ENCODE measurements around the gene EEFSEC.

Gene EEFSEC

DNA sequence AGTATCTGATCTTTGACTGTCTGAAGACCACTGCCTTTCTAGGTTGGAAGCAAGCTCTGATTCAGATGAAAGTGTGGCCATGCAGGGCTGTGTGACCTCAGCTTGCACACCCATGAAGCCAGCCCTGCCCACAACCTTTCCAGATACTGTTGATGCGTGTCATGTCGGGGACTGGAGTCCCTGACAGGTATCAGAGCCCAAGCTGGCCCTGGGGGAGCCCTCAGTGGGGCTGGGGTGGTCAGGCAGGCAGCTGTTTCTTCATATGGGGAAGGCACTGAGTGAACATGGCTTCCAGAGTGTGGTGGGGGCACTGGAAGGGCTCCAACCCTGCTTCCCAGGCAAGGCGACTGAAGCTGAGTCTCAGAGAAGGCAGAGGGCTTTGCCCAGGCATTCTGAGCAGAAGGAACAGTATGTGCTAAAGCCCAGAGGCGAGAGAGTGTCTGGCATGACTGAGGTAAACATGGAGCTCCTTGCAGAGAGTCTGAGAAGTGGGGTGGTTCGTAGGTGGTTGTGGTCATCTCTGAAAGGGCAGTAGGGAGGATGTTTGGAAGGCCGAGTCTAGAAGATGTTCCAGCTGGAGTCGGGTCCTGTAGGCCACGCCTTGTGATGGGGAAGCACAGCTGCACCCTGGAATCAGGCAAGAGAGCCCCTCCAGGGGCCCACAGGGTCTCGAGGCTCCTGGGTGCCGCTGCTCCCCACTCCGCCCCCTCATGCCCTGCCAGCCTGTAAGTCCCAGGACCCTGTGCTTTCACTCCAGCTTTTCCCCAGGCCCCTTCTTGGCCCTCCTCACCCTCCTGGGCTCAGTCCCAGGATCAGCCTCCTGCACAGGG is 122.2 kb downstream of the EEFSEC start:
- DNase-seq = no peak

GRCh38 chr3:128276146-128276435 is 122.8 kb downstream of the EEFSEC start:
- DNase-seq = no peak

DNA sequence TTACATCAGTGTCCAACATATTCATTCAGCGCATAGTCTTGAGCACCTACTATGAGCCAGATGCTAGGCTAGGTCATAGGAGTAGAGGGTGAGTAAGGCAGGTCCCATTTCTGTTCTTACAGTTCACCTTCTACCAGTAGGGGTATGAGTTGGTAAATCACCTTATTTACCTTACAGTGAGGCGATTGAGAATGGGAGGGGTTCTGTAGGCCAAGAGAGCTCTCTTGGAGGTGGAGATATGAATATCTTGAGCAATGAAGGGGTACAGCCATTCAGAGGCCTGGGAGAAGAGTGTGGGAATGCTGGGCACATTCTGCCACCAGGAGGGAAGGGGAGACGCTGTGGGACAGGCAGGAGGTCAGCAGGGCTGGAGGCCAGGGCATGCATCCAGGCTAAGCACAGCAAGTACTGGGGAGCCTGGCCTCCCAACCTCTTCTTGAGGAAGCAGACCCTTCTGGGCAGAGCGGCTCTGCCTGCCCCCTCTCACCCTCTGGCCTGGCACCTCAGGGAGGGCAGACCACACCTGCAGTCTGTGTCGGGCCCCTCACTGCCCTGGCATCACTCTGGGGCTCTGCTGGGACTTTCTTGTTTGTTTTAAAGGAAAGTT is 123.4 kb downstream of the EEFSEC start:
- DNase-seq = no peak

GRCh38 chr3:128277378-128278069 is 124.2 kb downstream of the EEFSEC start:
- DNase-seq = no peak

- no peak for DNase-seq
Measured at GRCh38 chr3:128278130-128278529, 124.8 kb downstream of the EEFSEC start.

GRCh38 chr3:128278761-128279600 is 125.7 kb downstream of the EEFSEC start:
- no peak for DNase-seq

DNA sequence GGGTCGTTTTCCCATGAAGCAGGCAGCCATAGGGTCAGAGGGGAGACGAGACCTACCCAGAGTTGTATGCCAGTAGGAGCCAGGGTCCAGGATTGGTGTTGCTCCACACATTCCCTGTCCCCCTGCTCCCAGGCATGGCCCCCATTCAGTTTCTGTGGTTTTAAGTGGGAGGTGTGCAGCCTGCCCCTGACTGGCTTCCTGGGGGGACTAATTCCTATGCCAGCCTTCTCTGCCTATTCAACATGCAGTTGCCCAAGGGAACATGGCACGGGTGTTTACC is 126.3 kb downstream of the EEFSEC start:
- no peak for DNase-seq

DNA sequence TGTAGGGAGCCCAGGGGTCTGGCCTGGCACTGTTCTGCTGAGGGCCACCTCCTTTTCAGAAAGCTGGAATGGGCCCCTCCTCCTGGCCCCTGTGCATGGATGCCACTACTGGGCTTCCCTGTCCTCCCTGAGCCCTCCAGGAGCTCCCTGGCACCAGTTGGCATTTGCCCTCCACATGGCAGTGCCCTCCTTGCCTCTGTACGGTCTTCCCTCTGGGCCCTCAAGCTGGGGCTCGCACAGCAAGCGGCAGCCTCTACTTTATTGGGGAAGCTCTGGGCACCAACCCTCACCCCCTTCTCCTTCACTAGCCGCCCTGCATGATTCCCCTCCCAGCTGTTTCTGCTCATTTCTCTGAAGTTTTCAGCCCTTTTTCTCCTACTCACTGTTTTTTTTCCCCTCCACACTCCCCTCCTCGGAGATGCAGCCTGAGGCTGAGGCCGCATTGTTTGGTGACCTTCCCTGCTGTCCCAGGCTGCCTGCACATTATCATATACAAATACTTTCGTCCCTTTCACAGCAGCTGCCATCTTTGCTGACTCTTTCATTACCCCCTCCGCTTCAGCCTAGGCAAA is 127.3 kb downstream of the EEFSEC start:
- DNase-seq = no peak

DNA sequence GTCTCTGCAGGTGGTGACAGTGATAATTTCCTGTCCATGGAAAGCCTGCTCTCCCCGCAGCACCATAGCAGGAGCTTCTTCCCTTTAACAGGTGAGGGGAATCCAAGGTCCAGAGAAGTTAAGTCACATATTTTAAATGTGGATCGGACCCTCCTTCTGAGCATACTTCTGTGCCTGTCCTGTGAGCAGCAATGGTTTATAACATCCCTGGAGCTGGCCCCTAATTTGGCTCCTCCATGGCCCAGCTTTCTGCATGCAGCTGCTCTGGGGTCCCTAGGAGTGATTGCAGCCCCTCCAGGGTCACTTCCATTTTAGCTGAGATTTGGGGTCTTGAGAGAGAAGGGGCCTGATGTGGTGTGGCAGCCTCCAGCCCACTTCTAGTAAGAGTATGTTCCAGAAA is 127.8 kb downstream of the EEFSEC start:
- DNase-seq = no peak

- no peak for DNase-seq
Measured at GRCh38 chr3:128281461-128282367, 128.4 kb downstream of the EEFSEC start.

GRCh38 chr3:128282380-128283196 is 129.3 kb downstream of the EEFSEC start:
- DNase-seq = no peak

DNA sequence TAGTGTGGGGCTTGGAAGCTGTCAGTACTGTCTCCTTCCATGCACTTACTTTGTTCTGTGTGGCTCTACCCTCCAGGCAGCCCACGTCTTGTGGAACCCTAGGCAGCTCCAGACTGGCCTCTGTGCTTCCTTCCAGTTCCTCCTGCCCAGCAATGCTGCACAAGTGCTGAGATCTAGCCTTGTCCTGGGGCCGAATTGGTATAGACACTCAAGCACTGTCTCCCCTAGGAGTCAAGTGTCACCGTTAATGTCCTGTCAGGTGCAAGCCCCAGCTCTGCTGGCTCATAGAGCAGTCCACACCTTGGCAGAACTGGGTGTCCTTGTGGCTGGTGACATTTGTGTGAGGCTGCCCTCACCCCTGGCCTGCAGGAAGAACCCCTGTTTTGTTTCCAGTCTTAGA is 130.1 kb downstream of the EEFSEC start:
- DNase-seq = no peak

- no peak for DNase-seq
Measured at GRCh38 chr3:128285042-128285966, 132.0 kb downstream of the EEFSEC start.

DNA sequence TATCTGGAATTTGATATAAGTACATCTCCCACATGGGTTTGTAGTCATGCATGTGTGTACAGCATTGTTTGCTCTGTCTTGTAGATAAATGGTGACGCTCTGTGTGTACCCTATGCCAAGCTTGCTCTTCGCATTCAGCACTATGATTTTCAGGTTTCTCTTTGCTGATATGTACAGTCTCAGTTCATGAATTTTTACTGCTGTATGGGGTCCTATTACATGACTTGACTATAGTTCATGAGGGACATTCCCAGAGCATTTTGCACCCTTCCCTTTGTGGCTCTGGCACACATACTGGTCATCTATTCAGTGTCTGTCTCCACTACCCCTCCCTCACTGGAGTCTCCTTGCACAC is 132.7 kb downstream of the EEFSEC start:
- no peak for DNase-seq

- no peak for DNase-seq
Measured at GRCh38 chr3:128286691-128287090, 133.4 kb downstream of the EEFSEC start.

GRCh38 chr3:128287216-128287615 is 133.9 kb downstream of the EEFSEC start:
- no peak for DNase-seq

DNA sequence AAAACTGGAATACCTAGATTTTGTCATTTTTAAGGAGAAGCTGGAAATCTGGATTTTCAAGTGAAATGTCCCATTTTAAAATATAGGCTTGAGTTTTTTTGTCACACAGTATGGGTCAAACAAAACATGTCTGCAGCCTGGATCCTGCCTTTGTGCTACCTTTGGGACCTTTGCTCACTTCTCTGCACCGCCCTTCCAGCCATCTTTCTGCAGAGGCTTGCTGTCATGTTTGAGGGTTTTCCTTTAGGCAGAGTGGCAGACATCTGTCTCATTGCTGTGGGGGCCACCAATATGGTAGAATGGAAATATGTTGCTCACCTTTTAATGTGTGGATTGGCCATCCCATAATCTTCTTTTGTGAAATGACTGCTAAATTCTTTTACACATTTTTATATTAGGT is 136.3 kb downstream of the EEFSEC start:
- DNase-seq = no peak

DNA sequence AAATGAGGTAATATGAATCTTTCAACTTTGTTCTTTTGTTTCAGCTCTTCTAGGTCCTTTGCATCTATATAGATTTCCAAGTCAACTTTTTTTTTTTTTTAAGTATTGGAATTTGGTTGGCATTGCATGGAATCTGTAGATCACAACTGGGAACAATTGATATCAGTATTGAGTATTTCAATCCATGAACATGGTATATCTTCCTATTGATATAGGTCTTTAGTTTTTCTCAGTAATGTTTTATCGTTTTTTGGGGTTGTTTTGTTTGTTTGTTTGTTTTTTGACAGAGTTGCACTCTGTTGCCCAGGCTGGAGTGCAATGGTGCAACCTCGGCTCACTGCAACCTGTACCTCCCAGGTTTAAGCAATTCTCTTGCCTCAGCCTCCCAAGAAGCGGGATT is 137.2 kb downstream of the EEFSEC start:
- no peak for DNase-seq

GRCh38 chr3:128293930-128294329 is 140.6 kb downstream of the EEFSEC start:
- no peak for DNase-seq

GRCh38 chr3:128294999-128295468 is 141.8 kb downstream of the EEFSEC start:
- peak; percentile 30 for DNase-seq

Measured in activated T-cell treated with anti-CD3 and anti-CD28 coated beads, Interleukin-2, amount 50 U/mL, for 1 hour (primary cell).